ENCODE measurements around the gene ADARB1. TPM values are rescaled to one million over a fixed set of nuclear protein-coding genes. Genes with fewer than 3 reads are reported as not detected.

ADARB1 gene
- total and polyA plus RNA-seq, 9 donors = 17.3 to 32.1 (median 25.2) TPM

DNA sequence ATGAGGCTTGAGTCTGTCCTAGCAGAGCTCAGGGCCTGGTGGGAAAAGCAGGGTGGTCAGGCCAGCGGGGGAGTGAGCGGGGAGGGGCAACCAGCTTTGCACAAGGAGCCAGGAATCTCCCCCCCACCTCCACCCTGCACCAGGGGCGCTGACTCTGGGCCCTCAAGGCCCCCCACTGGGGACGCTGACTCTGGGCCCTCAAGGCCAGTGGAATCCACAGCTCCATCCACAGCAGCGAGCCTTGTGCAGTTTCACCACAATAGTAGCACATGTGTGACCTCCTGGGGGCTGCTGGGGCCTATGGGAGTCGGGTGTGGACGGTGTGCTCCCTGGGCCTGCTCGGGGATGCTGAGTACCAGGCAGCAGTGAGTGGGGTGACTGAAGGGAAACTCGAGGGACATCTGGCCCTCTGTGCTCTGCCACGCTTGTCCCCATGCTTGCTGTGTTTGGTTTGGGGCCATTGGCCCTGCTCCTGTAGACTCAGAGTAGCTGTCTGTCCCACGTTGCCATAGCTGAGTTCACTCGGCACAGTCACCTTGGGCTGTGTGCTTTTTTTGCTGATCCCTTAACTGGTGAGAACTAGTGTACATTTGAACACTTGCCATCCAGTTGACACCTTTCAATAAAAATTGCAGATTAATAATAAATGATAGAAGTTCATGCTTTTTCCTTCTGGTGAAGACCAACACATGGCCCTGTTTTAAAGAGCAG is 89.2 kb downstream of the ADARB1 start:
- DNase-seq = no peak
- no peaks in the 10 kb centered on the region for H3K27me3 ChIP-seq (ENCODE audit: control insufficient read depth, insufficient read depth, low read length)
- peaks cover 55% of the 10 kb centered on the region for H3K4me1 ChIP-seq (ENCODE audit: control insufficient read depth, insufficient read depth, low read length)
- no peak overlapping the region for H3K4me3 ChIP-seq (ENCODE audit: low read length)
- no peaks in the 10 kb centered on the region for H3K9me3 ChIP-seq (replicated peaks; ENCODE audit: control insufficient read depth, low read depth, low read length)
- peaks cover 18% of the 10 kb centered on the region for H3K36me3 ChIP-seq (ENCODE audit: control insufficient read depth, insufficient read depth, low read length)
- 61% methylated on average over 6 of the region's 12 CpGs for WGBS (ENCODE audit: insufficient coverage)
- H3K27ac ChIP-seq (ENCODE audit: low read length) = peak overlapping the region; percentile 77

DNA sequence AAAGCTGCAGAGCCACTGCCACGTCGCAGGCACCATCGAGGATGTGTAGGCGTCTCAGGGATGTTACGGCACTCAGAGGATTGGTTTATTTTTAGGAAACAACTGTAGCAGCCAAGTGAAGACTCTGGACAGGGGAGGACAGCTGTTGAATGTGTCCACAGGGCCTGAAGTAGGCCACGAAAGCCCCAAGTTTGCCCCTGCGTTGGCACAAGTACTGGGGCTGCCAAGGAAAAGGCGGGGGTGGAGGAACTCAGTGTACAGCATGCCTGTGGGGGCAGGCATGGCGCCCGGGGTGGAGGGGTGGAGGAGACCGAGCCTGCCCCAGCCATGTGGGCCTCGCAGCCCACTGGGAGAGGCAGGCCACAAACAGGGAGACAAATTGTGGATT is 89.7 kb downstream of the ADARB1 start:
- peak overlapping the region; percentile 77 for H3K27ac ChIP-seq (ENCODE audit: low read length)

GRCh38 chr21:45164838-45165237 is 90.5 kb downstream of the ADARB1 start:
- Histone ChIP-seq H3K9me3 (replicated peaks; ENCODE audit: control insufficient read depth, low read depth, low read length) (no peaks in the 10 kb centered on the region), H3K27ac (ENCODE audit: low read length) (no peak overlapping the region), H3K4me3 (ENCODE audit: low read length) (no peak overlapping the region), H3K27me3 (ENCODE audit: control insufficient read depth, insufficient read depth, low read length) (no peaks in the 10 kb centered on the region), H3K36me3 (ENCODE audit: control insufficient read depth, insufficient read depth, low read length) (peaks cover 17% of the 10 kb centered on the region), H3K4me1 (ENCODE audit: control insufficient read depth, insufficient read depth, low read length) (peaks cover 57% of the 10 kb centered on the region)
- no peak for DNase-seq
- WGBS (ENCODE audit: insufficient coverage) = 94% methylated on average over 5 of the region's 6 CpGs

More for the DNA sequence above, 89.7 kb downstream of the ADARB1 start:
- Histone ChIP-seq H3K4me3 (ENCODE audit: low read length) (no peak overlapping the region), H3K4me1 (ENCODE audit: control insufficient read depth, insufficient read depth, low read length) (peaks cover 57% of the 10 kb centered on the region), H3K9me3 (replicated peaks; ENCODE audit: control insufficient read depth, low read depth, low read length) (no peaks in the 10 kb centered on the region), H3K27me3 (ENCODE audit: control insufficient read depth, insufficient read depth, low read length) (no peaks in the 10 kb centered on the region), H3K36me3 (ENCODE audit: control insufficient read depth, insufficient read depth, low read length) (peaks cover 18% of the 10 kb centered on the region)
- 14% methylated on average over 12 of the region's 12 CpGs for WGBS (ENCODE audit: insufficient coverage)
- peak; percentile 86 for DNase-seq

DNA sequence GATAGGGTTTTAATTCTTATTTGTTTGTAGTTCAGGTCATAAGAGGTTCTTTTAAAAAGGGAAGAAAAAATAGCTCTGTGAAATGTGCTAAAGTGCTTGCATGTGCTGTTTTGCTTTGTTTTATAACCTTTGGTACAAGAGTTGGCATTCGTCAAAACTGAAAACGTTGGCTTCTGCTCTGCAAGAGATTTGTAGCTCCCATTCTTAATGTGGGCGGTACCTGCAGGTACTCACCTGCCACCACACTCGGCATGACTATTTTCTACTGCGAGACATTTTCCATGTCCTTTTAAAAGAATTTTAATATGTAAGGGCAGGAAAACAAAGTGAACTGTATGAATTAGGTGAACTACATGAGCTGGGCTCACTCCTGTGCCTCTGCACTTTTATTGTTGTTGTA is 92.6 kb downstream of the ADARB1 start:
- H3K4me3 ChIP-seq (ENCODE audit: low read length) = no peak overlapping the region
- H3K4me1 ChIP-seq (ENCODE audit: control insufficient read depth, insufficient read depth, low read length) = peaks cover 40% of the 10 kb centered on the region
- no peaks in the 10 kb centered on the region for H3K27me3 ChIP-seq (ENCODE audit: control insufficient read depth, insufficient read depth, low read length)
- peaks cover 13% of the 10 kb centered on the region for H3K36me3 ChIP-seq (ENCODE audit: control insufficient read depth, insufficient read depth, low read length)
- no peak for DNase-seq
- no peaks in the 10 kb centered on the region for H3K9me3 ChIP-seq (replicated peaks; ENCODE audit: control insufficient read depth, low read depth, low read length)
- 52% methylated on average over 2 of the region's 5 CpGs for WGBS (ENCODE audit: insufficient coverage)
- no peak overlapping the region for H3K27ac ChIP-seq (ENCODE audit: low read length)

GRCh38 chr21:45167796-45168222 is 93.4 kb downstream of the ADARB1 start:
- H3K4me1 ChIP-seq (ENCODE audit: control insufficient read depth, insufficient read depth, low read length) = peaks cover 32% of the 10 kb centered on the region
- no peak overlapping the region for H3K4me3 ChIP-seq (ENCODE audit: low read length)
- no peaks in the 10 kb centered on the region for H3K27me3 ChIP-seq (ENCODE audit: control insufficient read depth, insufficient read depth, low read length)
- DNase-seq = peak; percentile 77
- H3K36me3 ChIP-seq (ENCODE audit: control insufficient read depth, insufficient read depth, low read length) = peaks cover 13% of the 10 kb centered on the region
- 50% methylated on average over 3 of the region's 6 CpGs for WGBS (ENCODE audit: insufficient coverage)
- no peak overlapping the region for H3K27ac ChIP-seq (ENCODE audit: low read length)
- H3K9me3 ChIP-seq (replicated peaks; ENCODE audit: control insufficient read depth, low read depth, low read length) = no peaks in the 10 kb centered on the region

GRCh38 chr21:45168522-45168921 is 94.1 kb downstream of the ADARB1 start:
- Histone ChIP-seq H3K9me3 (replicated peaks; ENCODE audit: control insufficient read depth, low read depth, low read length) (no peaks in the 10 kb centered on the region), H3K36me3 (ENCODE audit: control insufficient read depth, insufficient read depth, low read length) (peaks cover 9% of the 10 kb centered on the region), H3K27me3 (ENCODE audit: control insufficient read depth, insufficient read depth, low read length) (no peaks in the 10 kb centered on the region), H3K4me1 (ENCODE audit: control insufficient read depth, insufficient read depth, low read length) (peaks cover 24% of the 10 kb centered on the region), H3K4me3 (ENCODE audit: low read length) (no peak overlapping the region), H3K27ac (ENCODE audit: low read length) (no peak overlapping the region)
- no peak for DNase-seq
- WGBS (ENCODE audit: insufficient coverage) = no CpG with 5 or more reads among the region's 7 CpGs

GRCh38 chr21:45169001-45169400 is 94.6 kb downstream of the ADARB1 start:
- Histone ChIP-seq H3K27ac (ENCODE audit: low read length) (no peak overlapping the region), H3K27me3 (ENCODE audit: control insufficient read depth, insufficient read depth, low read length) (no peaks in the 10 kb centered on the region), H3K9me3 (replicated peaks; ENCODE audit: control insufficient read depth, low read depth, low read length) (no peaks in the 10 kb centered on the region), H3K36me3 (ENCODE audit: control insufficient read depth, insufficient read depth, low read length) (peaks cover 9% of the 10 kb centered on the region), H3K4me3 (ENCODE audit: low read length) (no peak overlapping the region), H3K4me1 (ENCODE audit: control insufficient read depth, insufficient read depth, low read length) (peaks cover 20% of the 10 kb centered on the region)
- DNase-seq = no peak
- 40% methylated on average over 1 of the region's 7 CpGs for WGBS (ENCODE audit: insufficient coverage)

DNA sequence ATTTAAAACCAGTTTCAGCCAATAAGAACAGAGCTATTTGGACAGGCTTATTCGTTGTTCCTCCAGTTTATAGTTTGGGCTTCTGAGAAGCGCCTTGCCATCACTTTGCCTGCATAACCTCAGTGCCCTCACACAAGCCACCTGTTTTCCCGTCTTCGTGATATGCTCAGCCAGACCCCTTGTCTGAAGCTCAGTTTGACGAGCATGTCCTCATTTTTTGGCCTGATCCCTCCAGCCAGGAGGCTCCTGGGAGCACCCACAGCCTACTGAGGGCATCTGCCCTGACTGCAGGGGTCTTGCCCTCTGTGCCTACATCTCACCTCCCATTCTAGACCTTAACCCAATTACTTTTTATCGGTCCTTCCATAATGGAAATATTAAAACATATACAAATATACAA is 95.3 kb downstream of the ADARB1 start:
- 74% methylated on average over 5 of the region's 6 CpGs for WGBS (ENCODE audit: insufficient coverage)
- DNase-seq = no peak

DNA sequence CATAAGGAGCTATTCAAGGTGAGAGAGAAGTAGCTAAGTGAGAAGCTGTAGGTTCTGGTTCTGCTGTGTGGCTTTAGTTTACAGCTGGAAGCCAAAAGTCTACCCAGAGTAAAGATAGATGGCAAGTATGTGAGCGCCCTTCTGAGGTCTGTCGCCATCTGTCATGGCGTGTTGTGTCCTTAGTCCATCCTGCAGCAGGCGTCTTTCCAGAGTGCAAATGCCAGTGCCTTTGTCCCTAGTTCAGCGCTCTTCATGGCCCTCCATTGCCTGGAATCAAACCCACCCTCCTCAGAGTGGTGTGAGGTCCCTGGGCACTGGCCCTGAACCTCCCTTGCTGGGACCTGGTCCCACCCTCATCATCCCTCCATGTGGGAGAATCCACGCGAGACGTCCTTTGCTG is 96.6 kb downstream of the ADARB1 start:
- no peak for DNase-seq
- H3K27ac ChIP-seq (ENCODE audit: low read length) = no peak overlapping the region
- WGBS (ENCODE audit: insufficient coverage) = 100% methylated on average over 4 of the region's 8 CpGs
- H3K4me1 ChIP-seq (ENCODE audit: control insufficient read depth, insufficient read depth, low read length) = peaks cover 8% of the 10 kb centered on the region
- H3K4me3 ChIP-seq (ENCODE audit: low read length) = no peak overlapping the region
- H3K36me3 ChIP-seq (ENCODE audit: control insufficient read depth, insufficient read depth, low read length) = peaks cover 11% of the 10 kb centered on the region
- H3K27me3 ChIP-seq (ENCODE audit: control insufficient read depth, insufficient read depth, low read length) = no peaks in the 10 kb centered on the region
- no peaks in the 10 kb centered on the region for H3K9me3 ChIP-seq (replicated peaks; ENCODE audit: control insufficient read depth, low read depth, low read length)

More for the DNA sequence above, 95.3 kb downstream of the ADARB1 start:
- Histone ChIP-seq H3K36me3 (ENCODE audit: control insufficient read depth, insufficient read depth, low read length) (peaks cover 9% of the 10 kb centered on the region), H3K27ac (ENCODE audit: low read length) (no peak overlapping the region), H3K9me3 (replicated peaks; ENCODE audit: control insufficient read depth, low read depth, low read length) (no peaks in the 10 kb centered on the region), H3K4me1 (ENCODE audit: control insufficient read depth, insufficient read depth, low read length) (peaks cover 13% of the 10 kb centered on the region), H3K27me3 (ENCODE audit: control insufficient read depth, insufficient read depth, low read length) (no peaks in the 10 kb centered on the region), H3K4me3 (ENCODE audit: low read length) (no peak overlapping the region)

GRCh38 chr21:45172420-45172819 is 98.0 kb downstream of the ADARB1 start:
- no peak for DNase-seq
- no peaks in the 10 kb centered on the region for H3K9me3 ChIP-seq (replicated peaks; ENCODE audit: control insufficient read depth, low read depth, low read length)
- no peaks in the 10 kb centered on the region for H3K27me3 ChIP-seq (ENCODE audit: control insufficient read depth, insufficient read depth, low read length)
- no peak overlapping the region for H3K4me3 ChIP-seq (ENCODE audit: low read length)
- 96% methylated on average over 5 of the region's 10 CpGs for WGBS (ENCODE audit: insufficient coverage)
- peaks cover 8% of the 10 kb centered on the region for H3K4me1 ChIP-seq (ENCODE audit: control insufficient read depth, insufficient read depth, low read length)
- H3K27ac ChIP-seq (ENCODE audit: low read length) = no peak overlapping the region
- H3K36me3 ChIP-seq (ENCODE audit: control insufficient read depth, insufficient read depth, low read length) = peaks cover 24% of the 10 kb centered on the region

Measured in muscle of leg (tissue), 11 donors.